Mononuclear cell (primary cell): Measurements from ENCODE around the gene CDH20. TPM values are rescaled to one million over a fixed set of nuclear protein-coding genes. Genes with fewer than 3 reads are reported as not detected.

Experiments
- H3K27me3 ChIP-seq: 2 replicates; pipeline ENCODE4 v1.6.0; 2011; ENCODE audit warnings: low read length, control low read depth; ENCODE audit not compliant: insufficient read depth
- H3K4me1 ChIP-seq: 2 replicates; pipeline ENCODE4 v1.5.1; 2011; ENCODE audit warnings: mild to moderate bottlenecking, low read length, control low read depth; ENCODE audit not compliant: insufficient read depth
- H3K4me3 ChIP-seq: 2 replicates; pipeline ENCODE4 v1.5.1; 2011; ENCODE audit warnings: mild to moderate bottlenecking, low read length, moderate library complexity
- H3K9me3 ChIP-seq: 2 replicates; pipeline ENCODE4 v1.5.1; 2011; ENCODE audit warnings: low read depth, mild to moderate bottlenecking, control low read depth, low read length
- total RNA-seq: library from RNA; depleted of rRNA; stranded (reverse); fragments of >200 nt; gene quantifications from one replicate; pipeline ENCODE4 v1.2.3, GENCODE V29; 2012

CDH20 gene
- total RNA-seq: 0.10 TPM

GRCh38 chr18:61333271-61333745 is at the start of gene CDH20:
Gene CDH20, plus strand, starts transcription at chr18:61333430.
- Histone ChIP-seq H3K27me3 (peaks cover 35% of the 10 kb centered on the region), H3K4me3 (no peak within 1 kb of the TSS), H3K4me1 (no peaks in the 10 kb centered on the region), H3K9me3 (no peaks in the 10 kb centered on the region)

GRCh38 chr18:61284039-61284438 is 49.2 kb upstream of the CDH20 start:
- H3K4me3 ChIP-seq: no peak overlapping the region
- H3K27me3 ChIP-seq: no peaks in the 10 kb centered on the region
- no peaks in the 10 kb centered on the region for H3K4me1 ChIP-seq
- peaks cover 9% of the 10 kb centered on the region for H3K9me3 ChIP-seq

- Histone ChIP-seq H3K4me1 (no peaks in the 10 kb centered on the region), H3K4me3 (no peak overlapping the region), H3K27me3 (no peaks in the 10 kb centered on the region), H3K9me3 (peaks cover 8% of the 10 kb centered on the region)
Measured at GRCh38 chr18:61285777-61286176, 47.5 kb upstream of the CDH20 start.

- H3K4me3 ChIP-seq: no peak overlapping the region
- H3K9me3 ChIP-seq: no peaks in the 10 kb centered on the region
- H3K27me3 ChIP-seq: no peaks in the 10 kb centered on the region
- no peaks in the 10 kb centered on the region for H3K4me1 ChIP-seq
Measured at GRCh38 chr18:61286867-61287266, 46.4 kb upstream of the CDH20 start.

- Histone ChIP-seq H3K9me3 (no peaks in the 10 kb centered on the region), H3K4me3 (no peak overlapping the region), H3K27me3 (no peaks in the 10 kb centered on the region), H3K4me1 (no peaks in the 10 kb centered on the region)
Measured at GRCh38 chr18:61290616-61291015, 42.6 kb upstream of the CDH20 start.

- no peaks in the 10 kb centered on the region for H3K9me3 ChIP-seq
- no peaks in the 10 kb centered on the region for H3K4me1 ChIP-seq
- H3K27me3 ChIP-seq: no peaks in the 10 kb centered on the region
- no peak overlapping the region for H3K4me3 ChIP-seq
Measured at GRCh38 chr18:61292280-61293035, 40.8 kb upstream of the CDH20 start.

- H3K4me1 ChIP-seq: no peaks in the 10 kb centered on the region
- no peak overlapping the region for H3K4me3 ChIP-seq
- no peaks in the 10 kb centered on the region for H3K27me3 ChIP-seq
- no peaks in the 10 kb centered on the region for H3K9me3 ChIP-seq
Measured at GRCh38 chr18:61295153-61295552, 38.1 kb upstream of the CDH20 start.

GRCh38 chr18:61308004-61308403 is 25.2 kb upstream of the CDH20 start:
- Histone ChIP-seq H3K4me3 (no peak overlapping the region), H3K9me3 (no peaks in the 10 kb centered on the region), H3K4me1 (no peaks in the 10 kb centered on the region), H3K27me3 (no peaks in the 10 kb centered on the region)

GRCh38 chr18:61308795-61309393 is 24.3 kb upstream of the CDH20 start:
- H3K9me3 ChIP-seq: no peaks in the 10 kb centered on the region
- no peaks in the 10 kb centered on the region for H3K4me1 ChIP-seq
- no peak overlapping the region for H3K4me3 ChIP-seq
- H3K27me3 ChIP-seq: no peaks in the 10 kb centered on the region

GRCh38 chr18:61322265-61322873 is 10.9 kb upstream of the CDH20 start:
- no peaks in the 10 kb centered on the region for H3K27me3 ChIP-seq
- H3K4me1 ChIP-seq: no peaks in the 10 kb centered on the region
- H3K9me3 ChIP-seq: no peaks in the 10 kb centered on the region
- no peak overlapping the region for H3K4me3 ChIP-seq

GRCh38 chr18:61323951-61324350 is 9.3 kb upstream of the CDH20 start:
- H3K9me3 ChIP-seq: no peaks in the 10 kb centered on the region
- no peak overlapping the region for H3K4me3 ChIP-seq
- no peaks in the 10 kb centered on the region for H3K4me1 ChIP-seq
- no peaks in the 10 kb centered on the region for H3K27me3 ChIP-seq

- Histone ChIP-seq H3K4me3 (no peak overlapping the region), H3K27me3 (no peaks in the 10 kb centered on the region), H3K9me3 (no peaks in the 10 kb centered on the region), H3K4me1 (no peaks in the 10 kb centered on the region)
Measured at GRCh38 chr18:61326407-61326806, 6.8 kb upstream of the CDH20 start.

- Histone ChIP-seq H3K4me1 (no peaks in the 10 kb centered on the region), H3K4me3 (no peak overlapping the region), H3K27me3 (peaks cover 21% of the 10 kb centered on the region), H3K9me3 (no peaks in the 10 kb centered on the region)
Measured at GRCh38 chr18:61329398-61329797, 3.8 kb upstream of the CDH20 start.

GRCh38 chr18:61331051-61331450 is 2.2 kb upstream of the CDH20 start:
- H3K9me3 ChIP-seq: no peaks in the 10 kb centered on the region
- H3K4me1 ChIP-seq: no peaks in the 10 kb centered on the region
- peaks cover 33% of the 10 kb centered on the region for H3K27me3 ChIP-seq
- H3K4me3 ChIP-seq: no peak overlapping the region

GRCh38 chr18:61333746-61334490 is 688 bp downstream of the CDH20 start:
- H3K27me3 ChIP-seq: peaks cover 35% of the 10 kb centered on the region
- no peak overlapping the region for H3K4me3 ChIP-seq
- no peaks in the 10 kb centered on the region for H3K4me1 ChIP-seq
- H3K9me3 ChIP-seq: no peaks in the 10 kb centered on the region
